ENCODE data around the gene TK1.

The TK1 gene

DNA sequence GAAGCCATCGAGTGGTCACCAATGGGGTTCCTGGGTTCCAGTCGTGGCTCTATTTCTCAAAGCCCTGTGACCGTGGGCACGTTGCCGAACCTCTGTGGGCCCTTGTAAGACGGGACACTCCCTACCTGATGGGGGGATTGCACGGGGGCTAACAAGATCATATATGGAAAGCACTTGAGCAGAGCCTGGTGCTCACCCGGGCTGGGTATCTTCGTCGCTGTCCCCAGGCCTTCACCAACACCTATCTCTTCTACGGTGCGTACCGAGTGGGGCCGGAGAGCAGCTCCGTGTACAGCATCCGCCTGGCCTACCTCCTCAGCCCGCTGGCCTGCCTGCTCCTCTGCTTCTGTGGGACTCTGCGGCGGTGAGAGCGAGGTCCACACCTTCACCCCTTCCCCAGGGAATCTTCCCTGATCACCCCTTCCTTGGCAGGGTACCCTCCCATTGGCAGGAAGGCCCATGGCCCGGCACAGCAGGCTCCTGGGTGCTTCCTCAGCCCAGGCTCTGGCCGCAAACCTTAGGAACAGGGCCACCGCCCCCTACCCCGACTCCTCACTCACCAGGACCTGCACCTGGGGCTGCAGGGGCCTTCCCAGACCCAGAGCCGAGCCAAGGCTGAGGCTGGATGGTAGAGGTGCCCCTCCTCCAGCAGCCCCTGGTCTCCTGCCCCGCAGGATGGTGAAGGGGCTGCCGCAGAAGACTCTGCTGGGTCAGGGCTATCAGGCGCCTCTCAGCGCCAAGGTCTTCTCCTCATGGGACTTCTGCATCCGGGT is 53.5 kb downstream of the TK1 start:
- DNase-seq (ENCODE audit: low read depth): no peak

DNA sequence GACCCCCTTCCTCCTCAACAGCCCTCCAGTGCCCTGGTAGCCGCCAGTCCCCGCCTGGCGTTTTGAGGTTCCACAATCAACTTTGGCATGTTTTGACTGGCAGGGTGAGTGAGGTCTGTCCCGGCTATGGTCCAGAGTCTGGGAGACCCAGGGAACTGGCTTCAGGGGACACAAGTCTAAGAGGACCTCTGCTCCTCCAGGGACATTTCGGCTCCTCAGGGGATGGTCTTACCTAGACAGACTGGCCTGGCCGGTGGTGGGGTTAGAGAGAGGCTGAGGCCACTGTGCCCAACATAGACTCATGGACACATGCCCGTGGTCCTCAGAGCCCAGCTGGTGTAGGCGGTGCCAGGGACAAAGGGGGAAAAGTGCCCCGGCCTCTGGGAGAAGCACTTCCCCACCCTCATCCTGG is 54.1 kb downstream of the TK1 start:
- no peak for DNase-seq (ENCODE audit: low read depth)

DNA sequence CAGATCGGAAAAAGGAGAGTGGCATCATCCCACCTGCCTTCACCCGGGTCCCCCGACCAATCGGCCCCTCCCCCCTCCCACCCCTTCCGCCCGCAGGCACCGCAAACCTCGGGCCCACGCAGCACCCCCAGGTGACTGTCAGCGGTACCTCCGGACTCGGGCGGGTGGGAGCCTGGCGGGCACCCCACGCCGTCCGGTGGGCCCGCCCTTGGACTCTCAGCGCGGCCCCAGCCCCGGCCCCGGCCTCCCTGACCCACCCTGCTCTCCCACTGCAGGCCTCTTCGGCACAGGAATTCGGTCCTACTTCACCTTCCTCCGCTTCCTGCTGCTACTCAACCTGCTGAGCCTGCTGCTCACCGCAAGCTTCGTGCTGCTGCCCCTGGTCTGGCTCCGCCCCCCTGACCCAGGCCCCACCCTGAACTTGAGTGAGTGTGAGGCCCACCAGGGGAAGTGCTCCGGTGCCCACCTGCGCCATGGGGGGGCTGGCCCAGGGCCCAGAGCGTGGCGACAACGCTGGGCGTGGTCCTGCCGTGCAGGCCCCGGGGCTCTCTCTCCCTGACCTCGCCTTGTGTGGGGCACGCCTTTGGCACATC is 54.7 kb downstream of the TK1 start:
- no peak for DNase-seq (ENCODE audit: low read depth)

DNA sequence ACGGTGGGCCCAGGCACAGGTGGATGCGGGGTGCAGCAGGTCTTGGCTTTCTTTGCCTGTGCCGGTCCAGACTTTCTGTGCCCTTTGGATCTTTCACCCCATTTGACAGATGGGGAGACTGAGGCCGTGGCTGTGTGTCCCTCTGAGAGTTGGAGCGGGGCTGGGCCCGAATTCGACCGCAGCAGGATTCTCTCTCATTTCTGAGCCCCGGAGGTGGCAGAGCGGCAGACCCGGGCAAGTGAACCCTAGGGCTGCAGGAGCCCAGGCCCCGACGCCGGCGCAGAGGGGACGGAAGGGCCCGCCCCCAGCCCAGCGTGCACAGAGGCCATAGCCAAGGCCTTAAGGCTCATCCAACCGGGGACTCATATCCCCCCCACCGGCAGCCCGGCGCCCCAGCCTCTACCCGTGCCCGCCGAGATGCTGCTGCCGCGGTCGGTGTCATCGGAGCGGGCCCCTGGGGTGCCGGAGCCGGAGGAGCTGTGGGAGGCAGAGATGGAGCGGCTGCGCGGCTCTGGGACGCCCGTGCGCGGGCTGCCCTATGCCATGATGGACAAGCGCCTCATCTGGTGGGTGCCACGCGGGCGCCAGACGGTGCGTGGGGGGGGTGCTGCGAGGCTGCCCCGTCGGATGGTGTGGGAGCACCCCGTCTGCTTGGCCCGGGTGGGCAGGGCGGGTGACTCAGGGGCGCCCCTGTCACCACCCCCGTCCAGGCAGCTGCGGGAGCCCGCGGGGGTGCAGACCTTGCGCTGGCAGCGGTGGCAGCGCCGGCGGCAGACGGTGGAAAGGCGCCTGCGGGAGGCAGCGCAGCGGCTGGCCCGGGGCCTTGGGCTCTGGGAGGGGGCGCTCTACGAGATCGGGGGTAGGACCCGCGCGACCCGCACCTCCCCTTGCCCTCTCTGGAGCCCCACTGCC is 55.4 kb downstream of the TK1 start:
- DNase-seq (ENCODE audit: low read depth): no peak

DNA sequence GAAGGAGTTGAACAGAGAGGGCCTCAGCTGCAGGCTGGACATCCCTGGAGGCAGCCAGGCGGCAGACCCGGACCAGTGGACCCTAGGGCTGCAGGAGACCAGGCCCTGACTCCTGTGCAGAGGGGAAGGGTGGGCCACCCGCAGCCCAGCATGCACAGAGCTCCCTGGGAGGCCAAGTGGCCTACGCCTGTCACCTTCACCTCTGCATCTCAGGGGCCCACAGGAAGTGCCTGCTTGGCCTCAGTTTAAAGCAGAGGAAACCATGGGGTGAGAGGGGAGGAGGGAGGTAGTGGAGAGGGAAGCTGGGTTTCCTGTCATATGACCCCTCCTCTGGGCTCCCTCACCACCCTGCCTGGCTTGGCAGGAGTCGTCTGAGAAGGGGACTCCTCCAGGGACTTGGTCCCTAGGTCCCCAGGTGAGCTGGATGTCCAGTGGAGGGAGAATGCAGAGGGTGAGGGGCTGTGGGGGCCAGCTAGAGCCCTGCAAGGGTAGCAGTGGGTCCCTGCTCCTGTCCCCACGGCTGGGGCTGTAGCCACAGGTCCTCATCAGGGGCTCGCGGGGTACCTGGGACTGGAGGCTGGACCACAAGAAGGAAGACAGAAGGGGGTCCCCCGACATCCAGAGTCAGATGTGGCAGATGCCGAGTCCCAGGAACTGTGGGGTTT is 56.3 kb downstream of the TK1 start, which contains the start of gene TMC8:
TSS of gene TMC8 (plus strand) at position 335 of the 665 bp plus-strand sequence. CDS start 818 bp downstream, outside the sequence.
- DNase-seq (ENCODE audit: low read depth): no peak

DNA sequence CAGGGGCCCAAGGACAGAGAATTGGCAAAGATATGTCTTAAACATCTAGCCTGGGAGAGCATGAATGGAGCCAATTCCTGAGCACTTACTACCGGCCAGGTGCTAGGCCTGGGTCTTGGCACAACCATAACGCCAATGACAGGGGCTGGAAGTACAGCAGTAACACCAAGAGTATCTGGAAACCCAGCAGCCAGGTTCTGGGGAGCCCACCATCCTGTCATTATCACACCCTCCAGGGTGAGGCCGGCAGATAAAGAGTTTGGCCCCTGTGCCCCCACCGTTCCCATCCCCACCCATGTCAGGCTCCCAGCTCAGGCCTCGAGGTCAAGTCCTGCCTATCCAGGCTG is 56.8 kb downstream of the TK1 start:
- no peak for DNase-seq (ENCODE audit: low read depth)

DNA sequence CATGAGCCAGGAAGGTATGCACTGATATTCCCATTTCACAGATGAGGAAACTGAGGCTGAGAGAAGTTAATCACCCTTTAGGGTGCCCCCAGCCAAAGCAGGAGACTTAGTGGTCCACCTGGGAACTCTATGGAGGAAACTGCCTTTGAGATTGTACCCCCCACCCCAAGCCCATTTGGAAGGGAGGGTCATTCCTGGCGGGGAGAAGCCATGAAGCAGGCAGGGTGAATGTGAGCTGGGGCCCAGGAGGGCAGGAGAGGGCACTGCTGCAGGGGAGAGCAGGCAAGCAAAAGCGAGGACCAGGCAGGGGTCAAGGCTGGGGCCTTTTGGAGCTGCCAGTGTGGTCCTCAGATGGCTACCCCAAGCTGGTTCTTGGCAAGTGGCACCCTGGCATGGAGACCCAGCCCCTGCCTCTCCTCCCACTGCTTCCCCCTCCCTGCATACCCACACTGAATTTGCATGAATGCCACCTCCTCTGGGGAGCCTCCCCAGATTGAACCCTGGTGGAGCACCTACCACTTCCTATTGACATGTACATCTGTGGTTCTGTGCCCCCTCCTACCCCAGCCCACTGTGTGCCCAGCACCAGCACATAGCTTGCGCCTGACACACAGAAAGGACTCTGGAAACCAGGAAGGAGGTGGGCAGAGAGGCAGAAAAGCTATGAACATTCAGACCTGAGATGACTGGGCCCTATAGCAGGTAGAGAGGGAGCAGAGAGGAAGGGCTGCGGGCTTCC is 57.3 kb downstream of the TK1 start:
- no peak for DNase-seq (ENCODE audit: low read depth)

DNA sequence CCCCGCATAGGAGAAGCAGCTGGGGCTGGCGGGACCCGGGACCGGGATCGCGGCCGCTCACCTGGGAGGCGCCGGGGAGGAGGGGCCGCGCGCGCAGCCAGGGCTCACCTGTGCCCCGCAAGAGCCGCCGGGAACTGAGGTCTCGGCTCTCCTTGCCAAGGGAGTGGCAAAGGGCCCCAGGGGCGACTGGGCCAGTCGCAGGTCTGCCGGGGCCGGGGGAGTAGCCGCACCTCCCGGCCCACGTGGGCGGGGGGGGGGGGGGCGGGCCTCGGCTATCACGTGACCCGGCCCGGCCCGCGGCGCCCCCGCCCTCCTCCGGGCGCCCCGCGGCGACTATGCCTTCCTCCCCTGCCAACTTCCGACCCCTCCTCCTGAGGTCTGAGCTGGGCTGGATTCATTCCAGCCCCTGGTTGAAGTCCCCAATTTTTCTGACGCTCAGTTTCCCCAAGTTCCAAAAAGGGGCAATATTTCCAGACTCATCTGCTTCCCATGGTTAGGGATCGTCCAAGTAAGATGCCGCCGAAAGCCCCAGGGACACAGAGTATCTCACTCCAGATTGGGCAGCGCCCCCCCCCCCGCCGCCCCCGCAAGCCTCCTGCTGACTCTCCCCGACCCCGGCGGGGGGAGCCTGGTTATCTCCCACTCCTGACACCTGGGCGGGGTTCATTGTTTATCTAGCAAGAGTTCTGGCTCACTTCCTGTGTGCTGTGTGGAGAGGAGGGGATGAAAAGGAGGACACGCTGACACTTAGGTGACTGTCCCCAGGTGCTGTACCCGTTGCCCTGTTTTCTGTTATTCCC is 58.1 kb downstream of the TK1 start, which contains the start of gene TMC6:
TSS of gene TMC6 (minus strand) at position 205 of the 800 bp plus-strand sequence. CDS start 1,923 bp downstream, outside the sequence.
- no peak for DNase-seq (ENCODE audit: low read depth)

DNA sequence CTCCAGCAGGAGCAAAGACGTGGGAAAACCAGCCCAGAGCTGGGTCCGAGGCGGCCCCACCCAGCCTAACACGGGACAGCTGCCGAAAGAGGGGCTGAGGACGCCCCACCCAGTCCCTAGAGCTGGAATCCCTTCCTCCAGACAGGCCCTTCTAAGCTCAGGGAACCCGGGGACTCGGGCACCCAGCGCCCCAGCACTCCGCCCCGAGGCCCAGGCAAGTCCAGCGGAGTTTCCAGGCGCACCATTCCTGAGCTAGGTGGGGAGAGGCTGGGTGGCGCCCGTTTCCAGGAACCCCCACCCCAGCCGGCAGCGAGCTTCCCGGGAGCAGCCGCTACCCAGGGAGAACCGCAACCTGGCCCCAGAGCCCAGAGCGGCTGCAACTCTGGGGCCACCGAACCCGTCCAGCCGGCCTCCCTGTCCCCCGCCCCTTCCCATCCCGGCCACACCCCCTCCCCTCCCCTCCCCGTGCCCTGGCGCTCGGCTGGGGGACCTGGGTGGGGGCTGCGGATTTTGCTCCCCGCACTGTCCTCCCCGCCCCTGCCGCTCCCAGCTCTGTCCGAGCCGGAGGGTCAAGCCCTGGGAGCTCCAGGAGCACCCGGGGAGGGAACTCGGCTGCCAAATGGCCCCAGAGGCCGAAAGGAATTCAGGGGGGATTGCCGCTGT is 58.8 kb downstream of the TK1 start:
- DNase-seq (ENCODE audit: low read depth): no peak

DNA sequence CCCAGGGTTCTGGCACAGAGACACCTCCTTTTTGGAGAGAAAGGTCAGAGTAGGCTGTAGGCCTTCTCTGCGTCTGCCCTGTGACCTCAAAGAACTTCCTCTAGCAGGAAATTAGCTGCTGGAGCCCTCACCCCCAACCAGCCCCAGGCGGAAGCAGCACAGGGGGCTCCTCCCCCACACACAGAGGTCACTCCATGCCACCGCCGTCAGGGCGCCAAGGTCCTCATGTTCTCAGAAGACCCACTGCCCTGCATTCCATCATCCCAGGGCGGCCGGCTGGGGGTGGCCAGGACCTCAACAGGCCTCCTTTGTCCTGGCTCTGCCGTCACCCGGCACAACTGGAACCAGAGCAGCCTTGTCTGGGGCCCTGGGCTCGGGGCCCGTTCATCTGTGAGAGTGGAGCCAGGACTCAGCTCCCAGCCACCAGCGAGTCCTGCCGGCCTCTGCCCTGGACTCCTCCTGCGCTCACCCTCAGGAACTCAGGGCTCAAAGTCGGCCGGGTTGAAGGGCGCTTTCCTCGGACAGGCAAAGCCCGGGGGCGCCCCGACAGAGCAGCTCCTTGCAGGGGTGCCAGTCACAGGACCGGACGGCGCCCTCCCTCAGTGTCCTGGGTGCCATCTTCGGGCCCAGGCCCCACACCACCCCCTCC is 59.5 kb downstream of the TK1 start:
- no peak for DNase-seq (ENCODE audit: low read depth)

DNA sequence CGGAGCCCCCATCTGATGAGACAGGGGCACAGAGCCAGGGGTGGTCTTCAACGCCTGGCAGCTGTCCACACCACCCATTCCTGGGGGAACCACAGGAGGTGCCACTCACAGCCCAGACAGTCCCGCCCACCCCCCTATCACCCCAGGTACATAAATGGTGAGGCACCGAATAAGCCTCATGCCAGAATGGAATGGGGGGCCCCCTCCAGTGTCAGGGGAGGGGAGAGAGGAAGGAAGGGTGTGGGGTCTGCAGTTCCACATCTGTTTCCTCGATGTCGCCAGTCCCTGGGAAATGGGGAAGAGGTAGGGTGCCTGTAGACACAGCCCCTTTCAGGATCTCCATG is 60.0 kb downstream of the TK1 start:
- DNase-seq (ENCODE audit: low read depth): no peak

DNA sequence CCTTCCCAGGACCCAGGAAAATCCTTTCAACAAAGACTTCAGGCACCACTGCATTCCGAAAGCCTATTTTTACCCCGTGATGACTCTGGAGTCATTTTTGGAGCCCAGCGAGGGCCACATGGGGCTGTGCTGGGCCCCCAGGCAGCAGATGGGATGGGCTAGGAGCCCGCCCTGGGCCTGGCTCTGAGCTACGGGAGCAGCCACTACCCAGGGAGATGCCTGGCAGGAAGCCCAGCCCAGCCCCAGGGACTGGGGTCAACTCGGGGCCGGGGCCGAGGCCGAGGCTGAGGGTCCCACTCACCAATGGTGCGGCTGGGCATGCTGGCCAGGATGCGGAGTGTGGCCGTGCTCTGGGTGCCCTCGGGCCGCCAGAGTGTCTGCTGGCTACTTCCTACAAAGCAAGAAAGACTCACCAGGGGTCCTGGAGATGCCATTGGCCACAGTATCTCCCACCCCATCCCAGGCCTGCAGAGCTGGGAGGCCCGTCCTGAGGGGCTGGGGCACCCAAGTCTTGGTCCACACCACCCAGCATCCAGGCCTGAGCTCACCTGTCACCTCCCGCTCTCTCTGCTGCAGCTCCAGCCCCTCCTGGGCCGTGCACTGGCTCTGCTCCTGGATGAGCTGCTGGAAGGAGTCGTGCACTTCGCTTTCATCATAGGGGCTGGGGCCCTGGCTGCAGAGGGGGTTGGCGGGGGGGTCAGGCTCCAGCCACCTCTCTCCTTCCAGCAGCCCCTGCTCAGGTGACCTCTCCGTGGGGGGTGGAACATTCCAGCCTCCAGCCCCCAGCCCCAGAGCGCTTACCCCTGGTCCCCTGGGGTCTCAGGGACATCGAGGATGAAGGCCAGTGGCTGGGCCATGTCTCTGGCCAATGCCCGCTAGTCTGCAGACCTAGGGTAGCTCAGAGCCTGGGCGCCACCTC is 60.6 kb downstream of the TK1 start:
- DNase-seq (ENCODE audit: low read depth): no peak

DNA sequence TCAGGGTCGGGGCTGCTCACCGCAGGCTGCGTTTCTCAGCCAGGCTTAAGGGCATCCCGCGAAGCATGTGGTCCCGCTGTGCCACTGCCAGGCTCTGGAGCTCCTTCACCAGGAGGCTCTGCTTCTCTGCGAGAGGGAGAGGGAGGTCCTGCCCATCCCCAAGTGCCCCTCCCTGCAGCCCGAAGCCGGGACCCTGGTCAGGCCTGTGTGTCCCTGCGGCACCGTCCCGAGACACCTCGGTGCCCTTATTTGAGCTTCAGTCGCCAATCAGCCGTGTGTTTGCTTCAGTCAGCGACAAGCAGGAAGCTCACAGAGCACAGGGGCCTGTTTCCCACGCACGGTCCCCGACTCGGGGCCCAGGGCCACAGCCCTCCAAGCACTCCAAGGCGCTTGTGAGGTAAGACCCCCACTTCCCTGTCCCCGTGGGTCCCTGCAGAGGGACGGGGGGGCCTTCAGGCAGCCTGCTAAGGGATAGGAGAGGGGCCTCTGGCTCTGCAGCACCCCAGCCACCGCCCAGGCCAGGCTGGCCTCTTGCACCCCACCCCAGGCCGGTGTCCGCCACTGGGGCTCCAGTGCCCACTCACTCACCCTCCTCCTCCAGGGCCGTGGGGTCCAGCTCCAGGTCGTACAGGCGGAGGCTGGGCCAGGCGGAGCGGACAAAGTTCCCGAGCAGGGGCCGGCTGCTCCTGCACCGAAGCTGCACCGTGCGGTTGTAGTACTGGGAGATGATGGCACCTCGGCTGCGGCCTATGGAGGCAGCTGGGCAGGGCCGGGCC is 61.5 kb downstream of the TK1 start:
- no peak for DNase-seq (ENCODE audit: low read depth)

DNA sequence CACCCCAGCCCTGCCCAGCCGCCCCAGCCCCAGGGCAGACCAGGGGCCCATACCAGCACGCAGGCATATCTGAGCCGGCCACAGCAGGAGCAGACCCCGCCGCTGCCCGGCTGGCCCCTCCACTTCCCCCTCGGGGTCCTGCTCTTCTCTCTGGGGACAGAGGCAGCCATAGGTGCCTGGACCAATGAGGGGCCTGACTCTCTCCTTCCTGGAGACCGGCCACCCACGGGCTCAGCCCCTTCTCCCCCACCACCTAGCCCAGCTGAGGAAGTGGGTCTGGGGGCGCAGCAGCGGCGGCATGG is 62.1 kb downstream of the TK1 start:
- DNase-seq (ENCODE audit: low read depth): no peak
